NB4 (cell line): Measurements from ENCODE around the gene HLF.

Experiments used
- CTCF ChIP-seq: IDR thresholded peaks from one replicate; pipeline ENCODE4 v1.5.1; 2012; ENCODE audit warnings: low read depth, low read length
- MAX ChIP-seq: IDR thresholded peaks from 2 replicates; pipeline ENCODE4 v1.6.1; 2011; ENCODE audit warnings: low read depth, low read length
- MYC ChIP-seq: IDR thresholded peaks from 2 replicates; pipeline ENCODE4 v1.6.1; 2011; ENCODE audit warnings: low read depth, low read length
- POLR2A ChIP-seq: IDR thresholded peaks from 2 replicates; pipeline ENCODE4 v1.6.1; 2011; ENCODE audit warnings: mild to moderate bottlenecking; ENCODE audit not compliant: insufficient read length; ENCODE audit errors: extremely low read depth

- no peak for TF ChIP-seq CTCF
- TF ChIP-seq POLR2A = no peak
- TF ChIP-seq MAX = no peak
- TF ChIP-seq MYC = no peak
Observed at GRCh38 chr17:55292094-55292493, 27.3 kb downstream of the HLF start.
